SK-N-SH treated with all-trans-retinoic acid at 6 μM for 48 hours (cell line): ENCODE results near the gene IRF2BPL.

ENCODE experiments used
- ATAC-seq: fragments of 200-7000 bp; cut with Tn5 transposase; 3 replicates; pipeline ENCODE4 v1.9.1; 2020; ENCODE audit warnings: mild to moderate bottlenecking, moderate library complexity
- ARNTL ChIP-seq: fragments of 450-650 bp; formaldehyde crosslinking; IDR thresholded peaks from 2 replicates; pipeline ENCODE4 v1.5.0; 2020; ENCODE audit warnings: low read depth, mild to moderate bottlenecking, moderate library complexity, borderline replicate concordance
- CSDC2 ChIP-seq: fragments of 250-450 bp; sonication (Bioruptor Pico); IDR thresholded peaks from 2 replicates; pipeline ENCODE4 v1.5.0; 2020; ENCODE audit warnings: mild to moderate bottlenecking, moderate library complexity
- ESRRG ChIP-seq: fragments of 250-450 bp; sonication (Bioruptor Pico); IDR thresholded peaks from 2 replicates; pipeline ENCODE4 v1.6.1; 2021; ENCODE audit warnings: mild to moderate bottlenecking
- ISL1 ChIP-seq: fragments of 250-450 bp; sonication (Bioruptor Pico); IDR thresholded peaks from 2 replicates; pipeline ENCODE4 v2.1.2; 2022; ENCODE audit warnings: mild to moderate bottlenecking, moderate library complexity
- OSR1 ChIP-seq: fragments of 250-450 bp; sonication (Bioruptor Pico); IDR thresholded peaks from 2 replicates; pipeline ENCODE4 v1.8.0; 2022; ENCODE audit warnings: moderate library complexity, mild to moderate bottlenecking, inconsistent platforms
- POU6F1 ChIP-seq: fragments of 250-450 bp; sonication (Bioruptor Pico); IDR thresholded peaks from 2 replicates; pipeline ENCODE4 v1.8.0; 2021; ENCODE audit warnings: low read depth, mild to moderate bottlenecking, moderate library complexity, borderline replicate concordance
- PPARA ChIP-seq: fragments of 250-450 bp; sonication (Bioruptor Pico); IDR thresholded peaks from 2 replicates; pipeline ENCODE4 v1.5.0; 2020; ENCODE audit warnings: mild to moderate bottlenecking, borderline replicate concordance
- RARB ChIP-seq: fragments of 250-450 bp; sonication (Bioruptor Pico); IDR thresholded peaks from 2 replicates; pipeline ENCODE4 v1.8.0; 2021; ENCODE audit warnings: mild to moderate bottlenecking, moderate library complexity
- SNAI2 ChIP-seq: fragments of 250-450 bp; sonication (Bioruptor Pico); IDR thresholded peaks from 2 replicates; pipeline ENCODE4 v1.5.0; 2020; ENCODE audit warnings: mild to moderate bottlenecking, moderate library complexity
- TCF4 ChIP-seq: fragments of 250-450 bp; sonication (Bioruptor Pico); IDR thresholded peaks from 2 replicates; pipeline ENCODE4 v1.8.0; 2021; ENCODE audit warnings: mild to moderate bottlenecking, moderate library complexity, borderline replicate concordance
- ZC3H10 ChIP-seq: fragments of 250-450 bp; sonication (Bioruptor Pico); IDR thresholded peaks from 2 replicates; pipeline ENCODE4 v1.5.1; 2021; ENCODE audit warnings: mild to moderate bottlenecking, moderate library complexity
- ZNF565 ChIP-seq: fragments of 450-650 bp; formaldehyde crosslinking; conservative IDR thresholded peaks from 2 replicates; pipeline ENCODE4 v1.5.0; 2020; ENCODE audit warnings: low read depth, mild to moderate bottlenecking, moderate library complexity
- ZNF70 ChIP-seq: fragments of 450-650 bp; formaldehyde crosslinking; IDR thresholded peaks from 2 replicates; pipeline ENCODE4 v1.5.0; 2020; ENCODE audit warnings: mild to moderate bottlenecking, moderate library complexity
- TF ChIP-seq, protein P1 (sequence below): fragments of 250-450 bp; sonication (Bioruptor Pico); IDR thresholded peaks from 2 replicates; pipeline ENCODE4 v1.5.1; 2021; ENCODE audit warnings: mild to moderate bottlenecking, moderate library complexity
- TF ChIP-seq, protein P2 (sequence below): fragments of 250-450 bp; sonication (Bioruptor Pico); IDR thresholded peaks from 2 replicates; pipeline ENCODE4 v1.8.0; 2020; ENCODE audit warnings: mild to moderate bottlenecking, moderate library complexity, borderline replicate concordance
- TF ChIP-seq, protein P3 (sequence below): fragments of 250-450 bp; sonication (Bioruptor Pico); IDR thresholded peaks from 2 replicates; pipeline ENCODE4 v1.5.1; 2020; ENCODE audit warnings: low read depth, mild to moderate bottlenecking, moderate library complexity

The IRF2BPL gene

DNA sequence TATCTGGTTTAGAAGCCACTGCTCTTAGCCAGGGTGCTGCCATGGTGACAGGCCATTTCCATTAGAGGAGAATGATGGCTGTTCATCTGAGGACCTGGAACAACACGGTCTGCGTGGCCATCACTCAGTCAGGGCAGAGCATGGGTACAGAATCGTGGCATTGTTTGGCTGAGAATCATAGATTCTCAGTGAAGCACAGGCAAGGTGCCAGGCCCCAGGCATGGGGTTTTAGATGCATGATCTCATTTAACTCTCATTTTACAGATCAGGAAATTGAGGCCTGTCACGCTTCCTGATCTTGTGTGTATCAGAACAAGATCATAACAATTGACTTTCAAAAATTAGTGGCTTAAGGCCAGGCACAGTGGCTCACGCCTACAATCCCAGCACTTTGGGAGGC is 26.8 kb upstream of the IRF2BPL start (continued):
- TF ChIP-seq, protein P1, sequence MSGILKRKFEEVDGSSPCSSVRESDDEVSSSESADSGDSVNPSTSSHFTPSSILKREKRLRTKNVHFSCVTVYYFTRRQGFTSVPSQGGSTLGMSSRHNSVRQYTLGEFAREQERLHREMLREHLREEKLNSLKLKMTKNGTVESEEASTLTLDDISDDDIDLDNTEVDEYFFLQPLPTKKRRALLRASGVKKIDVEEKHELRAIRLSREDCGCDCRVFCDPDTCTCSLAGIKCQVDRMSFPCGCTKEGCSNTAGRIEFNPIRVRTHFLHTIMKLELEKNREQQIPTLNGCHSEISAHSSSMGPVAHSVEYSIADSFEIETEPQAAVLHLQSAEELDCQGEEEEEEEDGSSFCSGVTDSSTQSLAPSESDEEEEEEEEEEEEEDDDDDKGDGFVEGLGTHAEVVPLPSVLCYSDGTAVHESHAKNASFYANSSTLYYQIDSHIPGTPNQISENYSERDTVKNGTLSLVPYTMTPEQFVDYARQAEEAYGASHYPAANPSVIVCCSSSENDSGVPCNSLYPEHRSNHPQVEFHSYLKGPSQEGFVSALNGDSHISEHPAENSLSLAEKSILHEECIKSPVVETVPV = no peak
- no peak for TF ChIP-seq ESRRG
- TF ChIP-seq, all 23 proteins: peak for 0

DNA sequence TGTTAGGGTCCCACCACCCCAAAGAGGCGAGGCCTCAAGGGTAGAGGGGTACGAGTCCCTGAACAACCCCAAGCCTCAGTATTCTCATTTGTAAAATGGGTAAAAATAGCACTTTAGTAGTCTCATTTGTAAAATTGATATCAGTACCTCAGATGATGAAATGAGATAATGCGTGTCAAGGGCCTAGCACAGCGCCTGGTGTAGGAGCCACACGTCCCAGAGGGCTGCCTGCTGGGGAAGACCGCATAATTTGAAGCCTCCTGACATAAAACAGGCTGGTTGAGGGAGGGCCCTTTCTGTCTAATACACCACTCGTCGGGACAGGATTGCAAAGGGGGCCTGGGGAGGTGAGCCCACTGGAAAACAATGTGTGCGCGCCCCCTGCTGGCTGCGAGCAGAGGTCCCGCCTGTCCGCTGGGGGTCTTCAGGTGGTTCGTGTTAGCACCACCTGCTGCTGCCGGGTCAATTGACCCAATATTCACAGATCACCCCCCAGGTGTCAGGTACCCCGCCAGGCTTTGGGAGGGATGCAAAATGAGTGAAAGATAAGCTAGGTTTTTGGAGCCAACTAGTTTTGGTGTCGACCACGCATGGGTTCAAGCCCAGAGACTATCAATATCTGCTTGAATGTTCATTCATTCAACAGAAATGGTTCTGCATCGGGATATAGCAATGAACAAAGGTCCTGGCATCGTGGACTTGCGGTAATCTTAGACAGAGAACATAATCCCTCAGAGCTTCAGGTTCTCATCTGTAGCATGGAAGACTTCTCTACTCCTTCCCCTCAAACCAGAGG is 24.7 kb upstream of the IRF2BPL start:
- peak; percentile 23; the same call in 1 of the 2 replicates for TF ChIP-seq SNAI2 (CRISPR knock-in tag)
- peak; percentile 76 for TF ChIP-seq TCF4 (CRISPR knock-in tag)
- no peak for TF ChIP-seq ARNTL (CRISPR knock-in tag)

GRCh38 chr14:77052281-77053044 is 24.0 kb upstream of the IRF2BPL start:
- TF ChIP-seq RARB (CRISPR knock-in tag) (no peak), PPARA (CRISPR knock-in tag) (no peak), TCF4 (CRISPR knock-in tag) (no peak), CSDC2 (CRISPR knock-in tag) (no peak), ZC3H10 (CRISPR knock-in tag) (no peak), ARNTL (CRISPR knock-in tag) (no peak), ISL1 (no peak)
- TF ChIP-seq, protein P2, sequence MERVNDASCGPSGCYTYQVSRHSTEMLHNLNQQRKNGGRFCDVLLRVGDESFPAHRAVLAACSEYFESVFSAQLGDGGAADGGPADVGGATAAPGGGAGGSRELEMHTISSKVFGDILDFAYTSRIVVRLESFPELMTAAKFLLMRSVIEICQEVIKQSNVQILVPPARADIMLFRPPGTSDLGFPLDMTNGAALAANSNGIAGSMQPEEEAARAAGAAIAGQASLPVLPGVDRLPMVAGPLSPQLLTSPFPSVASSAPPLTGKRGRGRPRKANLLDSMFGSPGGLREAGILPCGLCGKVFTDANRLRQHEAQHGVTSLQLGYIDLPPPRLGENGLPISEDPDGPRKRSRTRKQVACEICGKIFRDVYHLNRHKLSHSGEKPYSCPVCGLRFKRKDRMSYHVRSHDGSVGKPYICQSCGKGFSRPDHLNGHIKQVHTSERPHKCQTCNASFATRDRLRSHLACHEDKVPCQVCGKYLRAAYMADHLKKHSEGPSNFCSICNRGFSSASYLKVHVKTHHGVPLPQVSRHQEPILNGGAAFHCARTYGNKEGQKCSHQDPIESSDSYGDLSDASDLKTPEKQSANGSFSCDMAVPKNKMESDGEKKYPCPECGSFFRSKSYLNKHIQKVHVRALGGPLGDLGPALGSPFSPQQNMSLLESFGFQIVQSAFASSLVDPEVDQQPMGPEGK (CRISPR knock-in tag) = no peak
- TF ChIP-seq, all 23 proteins: peak for 0
- peak; percentile 56 for ATAC-seq

More for the DNA sequence above, 24.7 kb upstream of the IRF2BPL start:
- peak; percentile 91 for ATAC-seq

DNA sequence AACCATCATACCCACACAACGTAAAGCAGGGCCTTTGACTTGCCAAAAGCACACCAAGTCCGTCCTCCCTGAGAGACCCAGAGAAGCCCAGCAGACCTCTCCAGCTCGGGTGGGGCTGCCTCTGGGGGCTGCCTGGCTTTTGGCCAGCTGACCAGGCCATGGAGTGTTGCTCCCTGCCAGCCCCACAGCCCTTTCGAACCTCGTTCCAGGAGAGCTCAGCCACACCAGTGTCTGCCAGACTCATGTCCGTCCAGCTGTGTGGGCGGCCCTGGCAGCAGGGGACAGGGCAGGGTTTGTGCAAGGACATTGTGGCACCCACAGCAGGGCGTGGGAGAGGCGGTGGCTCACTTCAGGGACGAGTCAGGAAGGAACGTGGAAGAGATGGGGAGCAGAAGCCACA is 22.6 kb upstream of the IRF2BPL start:
- ATAC-seq = no peak; the same call in 2 of the 3 replicates
- no peak for TF ChIP-seq ZNF70 (CRISPR knock-in tag)
- TF ChIP-seq, protein P2 (CRISPR knock-in tag) = no peak
- TF ChIP-seq, protein P3, sequence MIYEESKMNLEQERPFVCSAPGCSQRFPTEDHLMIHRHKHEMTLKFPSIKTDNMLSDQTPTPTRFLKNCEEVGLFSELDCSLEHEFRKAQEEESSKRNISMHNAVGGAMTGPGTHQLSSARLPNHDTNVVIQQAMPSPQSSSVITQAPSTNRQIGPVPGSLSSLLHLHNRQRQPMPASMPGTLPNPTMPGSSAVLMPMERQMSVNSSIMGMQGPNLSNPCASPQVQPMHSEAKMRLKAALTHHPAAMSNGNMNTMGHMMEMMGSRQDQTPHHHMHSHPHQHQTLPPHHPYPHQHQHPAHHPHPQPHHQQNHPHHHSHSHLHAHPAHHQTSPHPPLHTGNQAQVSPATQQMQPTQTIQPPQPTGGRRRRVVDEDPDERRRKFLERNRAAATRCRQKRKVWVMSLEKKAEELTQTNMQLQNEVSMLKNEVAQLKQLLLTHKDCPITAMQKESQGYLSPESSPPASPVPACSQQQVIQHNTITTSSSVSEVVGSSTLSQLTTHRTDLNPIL = no peak
- TF ChIP-seq CSDC2 (CRISPR knock-in tag) = no peak
- TF ChIP-seq POU6F1 (CRISPR knock-in tag) = no peak
- no peak for TF ChIP-seq SNAI2 (CRISPR knock-in tag)
- TF ChIP-seq, protein P1 = no peak
- TF ChIP-seq ARNTL (CRISPR knock-in tag) = no peak
- TF ChIP-seq ZC3H10 (CRISPR knock-in tag) = no peak
- no peak for TF ChIP-seq ZNF565 (CRISPR knock-in tag)
- TF ChIP-seq OSR1 (CRISPR knock-in tag) = no peak
- TF ChIP-seq, all 23 proteins: peak for 0
